IMR-90 (cell line): ENCODE measurements around the gene TGM2. TPM values are rescaled to one million over a fixed set of nuclear protein-coding genes. Genes with fewer than 3 reads are reported as not detected.
A peak's percentile ranks its signal among the peaks of the same experiment; 100 is the strongest.

ENCODE experiments used
- ATAC-seq: fragments of 200-7000 bp; cut with Tn5 transposase; 2 replicates; pipeline ENCODE4 v1.9.1; 2020; ENCODE audit warnings: low read depth, mild to moderate bottlenecking, moderate library complexity
- BruUV-seq: library from RNA; stranded (reverse); fragments of 400-500 nt; replicated peaks from 2 replicates; lab custom pipeline; 2021; lab: Mats Ljungman, UMichigan
- CTCF ChIA-PET: fragments of 300-600 bp; formaldehyde crosslinking; extraction: SDS; loops from one replicate; lab custom pipeline; 2021; ENCODE audit warnings: antibody characterized with exemption; lab: Yijun Ruan, JAX
- POLR2A ChIA-PET: fragments of 300-600 bp; sonication (Branson Sonifier 250); formaldehyde crosslinking; loops from one replicate; lab custom pipeline; 2022; ENCODE audit warnings: antibody characterized with exemption; ENCODE audit not compliant: unreplicated experiment; lab: Charles Lee
- DNase-seq: peaks from one replicate; pipeline ENCODE4 v3.0.0; 2013
- H2AFZ ChIP-seq: replicated peaks from 2 replicates; pipeline ENCODE3; 2013; ENCODE audit warnings: low read length, mild to moderate bottlenecking; ENCODE audit not compliant: poor library complexity
- H2AK5ac ChIP-seq: 2 replicates; pipeline ENCODE4 v1.6.1; 2013; ENCODE audit warnings: low read depth, low read length, inconsistent platforms
- H2AK9ac ChIP-seq: replicated peaks from 2 replicates; pipeline ENCODE3; 2013; ENCODE audit warnings: mild to moderate bottlenecking, low read depth, low read length, moderate library complexity; ENCODE audit not compliant: poor library complexity
- H2BK120ac ChIP-seq: 2 replicates; pipeline ENCODE4 v1.6.1; 2013; ENCODE audit warnings: low read depth, low read length, inconsistent platforms
- H2BK15ac ChIP-seq: 3 replicates; pipeline ENCODE4 v1.6.1; 2013; ENCODE audit warnings: low read depth, low read length, inconsistent platforms
- H2BK20ac ChIP-seq: 2 replicates; pipeline ENCODE4 v1.6.1; 2013; ENCODE audit warnings: low read depth, mild to moderate bottlenecking, inconsistent platforms, low read length, moderate library complexity
- H2BK5ac ChIP-seq: 2 replicates; pipeline ENCODE4 v1.6.1; 2013; ENCODE audit warnings: mild to moderate bottlenecking, low read depth, low read length, inconsistent platforms; ENCODE audit not compliant: poor library complexity, severe bottlenecking
- H3K14ac ChIP-seq: replicated peaks from 2 replicates; pipeline ENCODE4 v1.6.1; 2013; ENCODE audit warnings: low read depth, low read length, inconsistent platforms
- H3K18ac ChIP-seq: 2 replicates; pipeline ENCODE4 v1.6.1; 2013; ENCODE audit warnings: low read depth, low read length, control low read depth
- H3K23ac ChIP-seq: 2 replicates; pipeline ENCODE4 v1.6.1; 2013; ENCODE audit warnings: low read depth, low read length, inconsistent platforms
- H3K27ac ChIP-seq: 2 replicates; pipeline ENCODE4 v1.5.1; 2013; ENCODE audit warnings: mild to moderate bottlenecking, control low read depth, low read length; ENCODE audit not compliant: insufficient read depth
- H3K27me3 ChIP-seq: 2 replicates; pipeline ENCODE4 v1.6.1; 2013; ENCODE audit warnings: low read length; ENCODE audit not compliant: control insufficient read depth, insufficient read depth
- H3K36me3 ChIP-seq: 2 replicates; pipeline ENCODE4 v1.6.1; 2013; ENCODE audit warnings: low read length, mixed read lengths; ENCODE audit not compliant: control insufficient read depth, insufficient read depth
- H3K4ac ChIP-seq: 2 replicates; pipeline ENCODE4 v1.6.1; 2013; ENCODE audit warnings: low read depth, low read length, inconsistent platforms
- H3K4me1 ChIP-seq: 2 replicates; pipeline ENCODE4 v1.6.1; 2013; ENCODE audit warnings: low read length, mixed read lengths; ENCODE audit not compliant: control insufficient read depth, insufficient read depth
- H3K4me2 ChIP-seq: 2 replicates; pipeline ENCODE4 v1.6.1; 2013; ENCODE audit warnings: low read depth, mild to moderate bottlenecking, control low read depth, low read length, moderate library complexity
- H3K4me3 ChIP-seq: 2 replicates; pipeline ENCODE4 v1.5.1; 2013; ENCODE audit warnings: low read depth, mild to moderate bottlenecking, control low read depth, low read length, moderate library complexity; ENCODE audit not compliant: insufficient read depth
- H3K56ac ChIP-seq: 2 replicates; pipeline ENCODE4 v1.6.1; 2013; ENCODE audit warnings: low read length, inconsistent platforms; ENCODE audit not compliant: insufficient read depth; ENCODE audit errors: extremely low read depth
- H3K79me1 ChIP-seq, 2 experiments: 2 replicates each; pipeline ENCODE4 v1.6.1; 2013; ENCODE audit warnings: low read length in 2 of 2, inconsistent platforms in 1 of 2, low read depth in 1 of 2
- H3K9ac ChIP-seq: 2 replicates; pipeline ENCODE4 v1.6.1; 2013; ENCODE audit warnings: low read depth, low read length, control low read depth
- H3K9me1 ChIP-seq: 2 replicates; pipeline ENCODE4 v1.6.1; 2013; ENCODE audit warnings: low read length, inconsistent platforms; ENCODE audit not compliant: insufficient read depth
- H3K9me3 ChIP-seq: 2 replicates; pipeline ENCODE4 v1.6.1; 2013; ENCODE audit warnings: low read length; ENCODE audit not compliant: control insufficient read depth, insufficient read depth
- H4K20me1 ChIP-seq: 2 replicates; pipeline ENCODE4 v1.6.1; 2013; ENCODE audit warnings: low read length, inconsistent platforms; ENCODE audit not compliant: insufficient read depth
- H4K5ac ChIP-seq: 2 replicates; pipeline ENCODE4 v1.6.1; 2013; ENCODE audit warnings: mild to moderate bottlenecking, low read depth, low read length, control low read depth
- H4K8ac ChIP-seq, 2 experiments: 2 replicates each; pipeline ENCODE4 v1.6.1; 2013; ENCODE audit warnings: low read depth in 2 of 2, low read length in 2 of 2, control low read depth in 1 of 2, inconsistent platforms in 1 of 2
- H4K91ac ChIP-seq: 2 replicates; pipeline ENCODE4 v1.6.1; 2013; ENCODE audit warnings: low read depth, low read length, inconsistent platforms; ENCODE audit not compliant: insufficient read depth
- MAFK ChIP-seq: IDR thresholded peaks from 2 replicates; pipeline ENCODE4 v1.6.1; 2012; ENCODE audit warnings: low read depth, low read length, improper control_type of control experiment
- POLR2A ChIP-seq: IDR thresholded peaks from 2 replicates; pipeline ENCODE4 v1.6.1; 2012; ENCODE audit warnings: mild to moderate bottlenecking, low read depth, low read length
- WGBS, 2 experiments: methylation state at CpG; one replicate each; pipeline versions ENCODE4 v1.1.5 to v1.1.7; 2013; ENCODE audit warnings: missing lambda C conversion rate in 2 of 2; ENCODE audit not compliant: insufficient read length in 1 of 2; ENCODE audit errors: extremely low coverage in 2 of 2; 5-methylcytosine and 5-hydroxymethylcytosine counted together
- dilution Hi-C: fragments of 300-500 bp; cut with HindIII; formaldehyde crosslinking; loops from one replicate; pipeline ENCODE4 v1.14.3; 2018; ENCODE audit warnings: low sequenced_read_pairs; ENCODE audit not compliant: unreplicated experiment
- in situ Hi-C: fragments of 300-500 bp; cut with MboI; formaldehyde crosslinking; loops from 3 replicates; pipeline ENCODE4 v1.14.3; 2019; ENCODE audit warnings: low sequenced_read_pairs, inconsistent platforms, mixed read lengths
- intact Hi-C: fragments of 100-400 bp; cut with micrococcal nuclease; formaldehyde crosslinking; loops from 2 replicates; pipeline ENCODE4 v1.10.0; 2022
- polyA plus RNA-seq, 3 experiments: library from polyadenylated mRNA; depleted of rRNA; stranded (reverse); fragments of >200 nt; gene quantifications; 2 replicates each; pipeline ENCODE4 v1.2.3, GENCODE V29; 2012; ENCODE audit warnings: low replicate concordance in 1 of 3
- total RNA-seq: library from RNA; depleted of rRNA; stranded (reverse); fragments of >200 nt; gene quantifications from 2 replicates; pipeline ENCODE4 v1.2.3, GENCODE V29; 2012
- TF ChIP-seq, protein P1 (sequence below): conservative IDR thresholded peaks from 2 replicates; pipeline ENCODE4 v1.5.1; 2012; ENCODE audit warnings: mild to moderate bottlenecking, low read depth, low read length, improper control_type of control experiment
- TF ChIP-seq, protein P2 (sequence below): fragments of 150-350 bp; IDR thresholded peaks from 2 replicates; pipeline ENCODE4 v1.6.1; 2016; ENCODE audit warnings: low read depth, mild to moderate bottlenecking, low read length, moderate library complexity, borderline replicate concordance

Gene TGM2
- total and polyA plus RNA-seq, 2 of the 4 experiments (the other 2 are of a cell fraction): 239 to 268 TPM

GRCh38 chr20:38128691-38129090 lies 36.4 kb downstream of the TGM2 start:
- BruUV-seq: TSS peak; percentile 86
- intact Hi-C loops: no loop called here
- no peak for ATAC-seq

More at GRCh38 chr20:38128691-38129090, 36.4 kb downstream of the TGM2 start:
- H4K20me1 ChIP-seq: no peaks in the 10 kb centered on the region; the same call in 1 of the 2 replicates
- H2BK120ac ChIP-seq: no peak overlapping the region
- no peak overlapping the region for H4K8ac ChIP-seq
- no peak for DNase-seq
- peaks cover 23% of the 10 kb centered on the region for H3K9me1 ChIP-seq
- no peak overlapping the region for H3K18ac ChIP-seq
- H2AFZ ChIP-seq: no peak overlapping the region
- ChIA-PET POLR2A (no interaction called here), CTCF (interaction anchor here (1.6 kb wide), 1 partner anchor 71 kb away, joined by 4 read pairs; no protein-coding TSS in a partner anchor)
- H3K27me3 ChIP-seq: no peaks in the 10 kb centered on the region
- in situ Hi-C loops (no loop called here), dilution Hi-C loops (no loop called here)
- H3K4me1 ChIP-seq: peaks cover 20% of the 10 kb centered on the region
- no peak overlapping the region for H3K4me2 ChIP-seq
- no peak overlapping the region for H3K23ac ChIP-seq
- H3K4ac ChIP-seq: 0 out of 2 replicates have a peak overlapping the region, but pooled peaks have one; percentile 35
- no peak overlapping the region for H4K5ac ChIP-seq
- H2BK5ac ChIP-seq: no peak overlapping the region
- H3K14ac ChIP-seq: 0 out of 2 replicates have a peak overlapping the region, but pooled peaks have one; percentile 18
- TF ChIP-seq, protein P1, sequence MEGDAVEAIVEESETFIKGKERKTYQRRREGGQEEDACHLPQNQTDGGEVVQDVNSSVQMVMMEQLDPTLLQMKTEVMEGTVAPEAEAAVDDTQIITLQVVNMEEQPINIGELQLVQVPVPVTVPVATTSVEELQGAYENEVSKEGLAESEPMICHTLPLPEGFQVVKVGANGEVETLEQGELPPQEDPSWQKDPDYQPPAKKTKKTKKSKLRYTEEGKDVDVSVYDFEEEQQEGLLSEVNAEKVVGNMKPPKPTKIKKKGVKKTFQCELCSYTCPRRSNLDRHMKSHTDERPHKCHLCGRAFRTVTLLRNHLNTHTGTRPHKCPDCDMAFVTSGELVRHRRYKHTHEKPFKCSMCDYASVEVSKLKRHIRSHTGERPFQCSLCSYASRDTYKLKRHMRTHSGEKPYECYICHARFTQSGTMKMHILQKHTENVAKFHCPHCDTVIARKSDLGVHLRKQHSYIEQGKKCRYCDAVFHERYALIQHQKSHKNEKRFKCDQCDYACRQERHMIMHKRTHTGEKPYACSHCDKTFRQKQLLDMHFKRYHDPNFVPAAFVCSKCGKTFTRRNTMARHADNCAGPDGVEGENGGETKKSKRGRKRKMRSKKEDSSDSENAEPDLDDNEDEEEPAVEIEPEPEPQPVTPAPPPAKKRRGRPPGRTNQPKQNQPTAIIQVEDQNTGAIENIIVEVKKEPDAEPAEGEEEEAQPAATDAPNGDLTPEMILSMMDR: no peak
- no peak for TF ChIP-seq POLR2A
- TF ChIP-seq MAFK: no peak
- TF ChIP-seq, protein P2, sequence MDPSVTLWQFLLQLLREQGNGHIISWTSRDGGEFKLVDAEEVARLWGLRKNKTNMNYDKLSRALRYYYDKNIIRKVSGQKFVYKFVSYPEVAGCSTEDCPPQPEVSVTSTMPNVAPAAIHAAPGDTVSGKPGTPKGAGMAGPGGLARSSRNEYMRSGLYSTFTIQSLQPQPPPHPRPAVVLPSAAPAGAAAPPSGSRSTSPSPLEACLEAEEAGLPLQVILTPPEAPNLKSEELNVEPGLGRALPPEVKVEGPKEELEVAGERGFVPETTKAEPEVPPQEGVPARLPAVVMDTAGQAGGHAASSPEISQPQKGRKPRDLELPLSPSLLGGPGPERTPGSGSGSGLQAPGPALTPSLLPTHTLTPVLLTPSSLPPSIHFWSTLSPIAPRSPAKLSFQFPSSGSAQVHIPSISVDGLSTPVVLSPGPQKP: no peak
- H2AK5ac ChIP-seq: peak overlapping the region; percentile 74
- no peaks in the 10 kb centered on the region for H3K9me3 ChIP-seq
- H3K9ac ChIP-seq: no peak overlapping the region
- no peak overlapping the region for H2BK20ac ChIP-seq
- H2AK9ac ChIP-seq: peak overlapping the region; percentile 37
- WGBS, 2 experiments: no CpG with 5 or more reads among the region's 2 CpGs
- H3K36me3 ChIP-seq: peaks cover 37% of the 10 kb centered on the region
- no peak overlapping the region for H3K27ac ChIP-seq
- H3K56ac ChIP-seq: no peak overlapping the region
- H4K91ac ChIP-seq: peak overlapping the region; percentile 51; the same call in 1 of the 2 replicates
- peaks cover 0 to 8% of the 10 kb centered on the region in 2 experiments; a peak in 1 of 4 replicates for H3K79me1 ChIP-seq
- H2BK15ac ChIP-seq: 0 out of 3 replicates have a peak overlapping the region, but pooled peaks have one; percentile 21
- no peak overlapping the region for H3K4me3 ChIP-seq
